ENCODE results near the gene CALCOCO1. TPM values are rescaled to one million over a fixed set of nuclear protein-coding genes. Genes with fewer than 3 reads are reported as not detected.

The CALCOCO1 gene
- total and polyA plus RNA-seq, 2 of the 8 experiments (the other 6 are each of a cell fraction or from before 2014, with no cell fraction given) = 20.3 to 39.3 TPM

GRCh38 chr12:53706080-53706479 is 21.2 kb downstream of the CALCOCO1 start (continued):
- no peak for TF ChIP-seq CHD7 (IDR thresholded peaks at IDR 0.05; ENCODE audit: insufficient replicate concordance, low read length)
